CD14-positive monocyte (primary cell): ENCODE data around the gene B4GALT6. TPM values are rescaled to one million over a fixed set of nuclear protein-coding genes. Genes with fewer than 3 reads are reported as not detected.

Experiments used
- DNase-seq, 3 donors: peaks; one replicate each; pipeline ENCODE4 v3.0.0-alpha.2; 2011 to 2022
- H2AFZ ChIP-seq: 2 replicates; pipeline ENCODE4 v1.6.0; 2012; ENCODE audit warnings: mild to moderate bottlenecking, low read depth, low read length, inconsistent platforms; ENCODE audit not compliant: insufficient read depth, poor library complexity, severe bottlenecking
- H3K27ac ChIP-seq, 2 donors: 1 replicate in 1 of 2; 2 replicates in 1 of 2; pipeline ENCODE4 v1.5.1; 2012 to 2013; ENCODE audit warnings: low read length in 2 of 2, control low read depth in 1 of 2, inconsistent platforms in 1 of 2, low read depth in 1 of 2, mild to moderate bottlenecking in 1 of 2
- H3K27me3 ChIP-seq, 2 donors: one replicate each; pipeline versions ENCODE4 v1.6.0 to v1.6.1; 2011 to 2013; ENCODE audit warnings: low read length in 2 of 2; ENCODE audit not compliant: control insufficient read depth in 2 of 2, insufficient read depth in 2 of 2
- H3K36me3 ChIP-seq, 2 donors: replicated peaks in 1 of 2; 1 replicate in 1 of 2; 2 replicates in 1 of 2; pipeline versions ENCODE4 v1.5.1 to v1.6.1; 2012 to 2013; ENCODE audit warnings: low read length in 2 of 2, control low read depth in 1 of 2, inconsistent platforms in 1 of 2, mild to moderate bottlenecking in 1 of 2; ENCODE audit not compliant: insufficient read depth in 2 of 2, control insufficient read depth in 1 of 2
- H3K4me1 ChIP-seq, 2 donors: 1 replicate in 1 of 2; 2 replicates in 1 of 2; pipeline versions ENCODE4 v1.5.1 to v1.6.1; 2012 to 2013; ENCODE audit warnings: low read length in 2 of 2, control low read depth in 1 of 2, inconsistent platforms in 1 of 2, mild to moderate bottlenecking in 1 of 2, moderate library complexity in 1 of 2; ENCODE audit not compliant: insufficient read depth in 2 of 2, control insufficient read depth in 1 of 2
- H3K4me2 ChIP-seq: replicated peaks from 2 replicates; pipeline ENCODE3; 2012; ENCODE audit warnings: low read length, moderate library complexity, mild to moderate bottlenecking; ENCODE audit not compliant: poor library complexity, severe bottlenecking; ENCODE audit errors: extremely low read depth
- H3K4me3 ChIP-seq, 3 experiments: fragments of 200-600 bp in 1 of 3; sonication (generic) in 1 of 3; replicated peaks in 1 of 3; 1 replicate in 2 of 3; 2 replicates in 1 of 3; pipeline ENCODE4 v1.5.1; 2011 to 2013; ENCODE audit warnings: low read length in 3 of 3, mild to moderate bottlenecking in 3 of 3, control low read depth in 2 of 3, low read depth in 2 of 3, inconsistent platforms in 1 of 3, moderate library complexity in 1 of 3
- H3K79me2 ChIP-seq: 2 replicates; pipeline ENCODE4 v1.6.0; 2012; ENCODE audit warnings: mild to moderate bottlenecking, control low read depth, inconsistent platforms, low read length, moderate library complexity; ENCODE audit not compliant: insufficient read depth
- H3K9ac ChIP-seq: 2 replicates; pipeline ENCODE4 v1.6.0; 2017; ENCODE audit warnings: low read length, mild to moderate bottlenecking; ENCODE audit not compliant: insufficient read depth, poor library complexity, severe bottlenecking
- H3K9me3 ChIP-seq, 2 donors: replicated peaks in 1 of 2; 1 replicate in 1 of 2; 2 replicates in 1 of 2; pipeline versions ENCODE4 v1.5.1 to v1.6.1; 2012 to 2013; ENCODE audit warnings: low read length in 2 of 2, control low read depth in 1 of 2; ENCODE audit not compliant: control insufficient read depth in 1 of 2, insufficient read depth in 1 of 2
- H4K20me1 ChIP-seq: 2 replicates; pipeline ENCODE4 v1.6.0; 2012; ENCODE audit warnings: mild to moderate bottlenecking, low read length, control low read depth, moderate library complexity; ENCODE audit not compliant: insufficient read depth
- H3K27ac Mint-ChIP-seq, 7 donors: one replicate each; pipeline ENCODE4 v1.8.0; 2020; ENCODE audit warnings: mild to moderate bottlenecking in 7 of 7, mixed read lengths in 7 of 7, moderate library complexity in 6 of 7, inconsistent platforms in 2 of 7
- H3K27me3 Mint-ChIP-seq, 3 donors: one replicate each; pipeline ENCODE4 v1.8.0; 2021 to 2022; ENCODE audit warnings: low read depth in 3 of 3, mild to moderate bottlenecking in 3 of 3, mixed read lengths in 3 of 3, moderate library complexity in 3 of 3, inconsistent platforms in 1 of 3
- H3K36me3 Mint-ChIP-seq, 2 donors: one replicate each; pipeline ENCODE4 v1.8.0; 2020; ENCODE audit warnings: mixed read lengths in 2 of 2, inconsistent platforms in 1 of 2, mild to moderate bottlenecking in 1 of 2
- H3K4me1 Mint-ChIP-seq: one replicate; pipeline ENCODE4 v1.8.0; 2020; ENCODE audit warnings: mild to moderate bottlenecking, mixed read lengths
- H3K4me3 Mint-ChIP-seq, 2 donors: one replicate each; pipeline ENCODE4 v1.8.0; 2020; ENCODE audit warnings: mild to moderate bottlenecking in 2 of 2, mixed read lengths in 2 of 2, moderate library complexity in 1 of 2
- H3K9me3 Mint-ChIP-seq, 7 donors: one replicate each; pipeline ENCODE4 v1.8.0; 2020 to 2022; ENCODE audit warnings: mixed read lengths in 7 of 7, mild to moderate bottlenecking in 6 of 7, moderate library complexity in 6 of 7, inconsistent platforms in 2 of 7
- WGBS: methylation state at CpG from one replicate; pipeline ENCODE4 v1.1.5; 2013; ENCODE audit warnings: missing lambda C conversion rate; ENCODE audit not compliant: insufficient coverage; 5-methylcytosine and 5-hydroxymethylcytosine counted together
- intact Hi-C, 2 donors: fragments of 100-400 bp; cut with micrococcal nuclease; formaldehyde crosslinking; loops; one replicate each; pipeline versions ENCODE4 v1.15.0 to v1.15.1; 2023
- polyA plus RNA-seq, 3 donors: library from polyadenylated mRNA; depleted of rRNA in 1 of 3; unstranded in 2 of 3; stranded (reverse) in 1 of 3; fragments of 300-500 nt in 2 of 3; fragments of >200 nt in 1 of 3; fragmentation: Illumina TruSeq in 2 of 3; gene quantifications; 1 replicate in 2 of 3; 2 replicates in 1 of 3; pipeline ENCODE4 v1.2.3, GENCODE V29; 2012 to 2021
- TF ChIP-seq, protein P1 (sequence below): fragments of 200-600 bp; IDR thresholded peaks from one replicate; pipeline ENCODE4 v1.8.0; 2022; ENCODE audit warnings: antibody characterized with exemption, mild to moderate bottlenecking

B4GALT6 gene
- polyA plus RNA-seq, 3 donors = 0.09 to 0.68 (median 0.12) TPM

DNA sequence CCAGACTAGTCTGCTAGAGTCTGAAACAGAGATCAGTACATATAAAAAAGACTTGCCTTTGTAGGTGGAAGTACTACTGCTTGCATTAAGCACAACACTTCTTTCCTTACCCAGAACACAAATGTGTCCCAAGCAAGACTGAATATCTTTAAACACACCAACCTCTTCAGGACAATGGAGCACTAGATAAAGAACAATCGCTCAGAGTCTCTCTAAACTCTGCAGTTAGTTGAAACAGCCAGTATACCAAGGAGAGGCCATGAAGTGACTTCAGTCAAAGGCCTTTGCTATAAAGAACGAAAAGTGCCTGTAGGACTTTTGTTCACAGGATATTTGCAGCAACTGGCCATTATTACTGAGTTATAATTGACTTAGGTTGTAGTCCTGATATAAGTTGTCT is 9.9 kb upstream of the B4GALT6 start:
- no peaks in the 10 kb centered on the region for H3K36me3 ChIP-seq
- no peak overlapping the region for H3K27ac ChIP-seq
- Mint-ChIP-seq H3K4me3 (no peak overlapping the region), H3K36me3 (no peaks in the 10 kb centered on the region), H3K9me3 (peaks cover 5 to 9% (median 6%) of the 10 kb centered on the region in 7 donors), H3K27ac (no peak overlapping the region), H3K4me1 (no peaks in the 10 kb centered on the region), H3K27me3 (peaks cover 1 to 5% (median 2%) of the 10 kb centered on the region in 3 donors)
- no peaks in the 10 kb centered on the region for H3K4me1 ChIP-seq
- TF ChIP-seq, protein P1, sequence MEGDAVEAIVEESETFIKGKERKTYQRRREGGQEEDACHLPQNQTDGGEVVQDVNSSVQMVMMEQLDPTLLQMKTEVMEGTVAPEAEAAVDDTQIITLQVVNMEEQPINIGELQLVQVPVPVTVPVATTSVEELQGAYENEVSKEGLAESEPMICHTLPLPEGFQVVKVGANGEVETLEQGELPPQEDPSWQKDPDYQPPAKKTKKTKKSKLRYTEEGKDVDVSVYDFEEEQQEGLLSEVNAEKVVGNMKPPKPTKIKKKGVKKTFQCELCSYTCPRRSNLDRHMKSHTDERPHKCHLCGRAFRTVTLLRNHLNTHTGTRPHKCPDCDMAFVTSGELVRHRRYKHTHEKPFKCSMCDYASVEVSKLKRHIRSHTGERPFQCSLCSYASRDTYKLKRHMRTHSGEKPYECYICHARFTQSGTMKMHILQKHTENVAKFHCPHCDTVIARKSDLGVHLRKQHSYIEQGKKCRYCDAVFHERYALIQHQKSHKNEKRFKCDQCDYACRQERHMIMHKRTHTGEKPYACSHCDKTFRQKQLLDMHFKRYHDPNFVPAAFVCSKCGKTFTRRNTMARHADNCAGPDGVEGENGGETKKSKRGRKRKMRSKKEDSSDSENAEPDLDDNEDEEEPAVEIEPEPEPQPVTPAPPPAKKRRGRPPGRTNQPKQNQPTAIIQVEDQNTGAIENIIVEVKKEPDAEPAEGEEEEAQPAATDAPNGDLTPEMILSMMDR = no peak
- DNase-seq = no peak
- H3K4me2 ChIP-seq = no peak overlapping the region
- 100% methylated on average over 1 of the region's 2 CpGs for WGBS
- peaks cover 0 to 3% of the 10 kb centered on the region in 2 donors for H3K9me3 ChIP-seq
- no peak overlapping the region for H3K4me3 ChIP-seq
- no peaks in the 10 kb centered on the region for H4K20me1 ChIP-seq
- no peak overlapping the region for H3K9ac ChIP-seq
- H3K79me2 ChIP-seq = no peaks in the 10 kb centered on the region
- no peaks in the 10 kb centered on the region for H3K27me3 ChIP-seq
- no peak overlapping the region for H2AFZ ChIP-seq
- intact Hi-C loops = no loop called here

DNA sequence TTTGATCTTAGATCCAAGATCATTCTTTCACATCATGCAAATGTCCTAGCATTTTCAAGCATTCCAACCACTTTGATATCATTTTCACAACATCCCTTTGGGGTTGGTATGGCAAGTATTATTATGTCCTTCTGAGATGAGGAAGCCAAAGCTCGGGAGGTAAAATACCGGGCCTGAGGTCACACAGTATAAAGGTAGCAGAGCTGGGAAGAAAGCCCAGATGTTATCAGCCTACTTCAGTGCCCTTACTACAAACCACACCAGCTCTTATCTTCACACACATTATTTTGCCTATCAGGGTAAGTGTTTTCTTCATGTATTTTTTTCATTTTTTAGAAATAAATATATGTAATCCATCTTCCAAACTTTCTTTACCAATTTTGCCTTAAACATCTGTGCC is 4.2 kb upstream of the B4GALT6 start:
- H3K4me3 ChIP-seq = no peak overlapping the region
- Mint-ChIP-seq H3K27ac (no peak overlapping the region), H3K4me3 (no peak overlapping the region), H3K9me3 (peaks cover 0 to 2% (median 0%) of the 10 kb centered on the region in 7 donors), H3K4me1 (peaks cover 13% of the 10 kb centered on the region), H3K27me3 (peaks cover 1 to 8% (median 2%) of the 10 kb centered on the region in 3 donors), H3K36me3 (peaks cover 0 to 2% of the 10 kb centered on the region in 2 donors)
- DNase-seq = no peak
- H3K4me1 ChIP-seq = peaks cover 15 to 17% of the 10 kb centered on the region in 2 donors
- H2AFZ ChIP-seq = no peak overlapping the region
- H3K27me3 ChIP-seq = peaks cover 0 to 3% of the 10 kb centered on the region in 2 donors
- intact Hi-C loops = no loop called here
- no peaks in the 10 kb centered on the region for H3K36me3 ChIP-seq
- no peak overlapping the region for H3K27ac ChIP-seq
- H3K9me3 ChIP-seq = no peaks in the 10 kb centered on the region
- no peaks in the 10 kb centered on the region for H3K79me2 ChIP-seq
- H3K4me2 ChIP-seq = no peak overlapping the region
- H4K20me1 ChIP-seq = no peaks in the 10 kb centered on the region
- H3K9ac ChIP-seq = no peak overlapping the region
- TF ChIP-seq, protein P1 = no peak
- WGBS = no CpG with 5 or more reads among the region's 2 CpGs
